Ramos (cell line): ENCODE data around the gene COPS2.
"Not testable (repeated sequence)": the region's sequence is repeated elsewhere in the genome, so short reads cannot be mapped to it uniquely, and the experiment has no call there.

Experiments used
- in situ Hi-C: fragments of 300-500 bp; cut with MboI; formaldehyde crosslinking; loops from one replicate; pipeline ENCODE4 v1.14.3; 2022; ENCODE audit warnings: low sequenced_read_pairs; ENCODE audit not compliant: unreplicated experiment

Gene COPS2

DNA sequence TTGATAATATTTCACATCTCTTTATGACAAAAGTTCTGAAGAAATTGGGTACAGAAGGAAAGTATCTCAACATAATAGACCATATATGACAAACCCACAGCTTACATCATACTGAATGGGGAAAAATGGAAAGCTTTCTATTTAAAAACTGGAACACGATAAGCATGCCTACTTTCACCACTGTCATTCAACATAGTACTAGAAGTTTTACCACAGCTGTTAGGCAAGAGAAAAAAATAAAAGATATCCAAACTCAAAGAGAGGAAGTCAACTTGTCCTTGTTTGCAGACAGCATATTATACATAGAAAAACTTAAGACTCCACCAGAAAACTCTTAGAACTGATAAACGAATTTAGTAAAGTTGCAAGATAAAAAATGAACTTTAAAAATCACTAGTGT is 40.3 kb downstream of the COPS2 start:
- in situ Hi-C loops: no loop called here

DNA sequence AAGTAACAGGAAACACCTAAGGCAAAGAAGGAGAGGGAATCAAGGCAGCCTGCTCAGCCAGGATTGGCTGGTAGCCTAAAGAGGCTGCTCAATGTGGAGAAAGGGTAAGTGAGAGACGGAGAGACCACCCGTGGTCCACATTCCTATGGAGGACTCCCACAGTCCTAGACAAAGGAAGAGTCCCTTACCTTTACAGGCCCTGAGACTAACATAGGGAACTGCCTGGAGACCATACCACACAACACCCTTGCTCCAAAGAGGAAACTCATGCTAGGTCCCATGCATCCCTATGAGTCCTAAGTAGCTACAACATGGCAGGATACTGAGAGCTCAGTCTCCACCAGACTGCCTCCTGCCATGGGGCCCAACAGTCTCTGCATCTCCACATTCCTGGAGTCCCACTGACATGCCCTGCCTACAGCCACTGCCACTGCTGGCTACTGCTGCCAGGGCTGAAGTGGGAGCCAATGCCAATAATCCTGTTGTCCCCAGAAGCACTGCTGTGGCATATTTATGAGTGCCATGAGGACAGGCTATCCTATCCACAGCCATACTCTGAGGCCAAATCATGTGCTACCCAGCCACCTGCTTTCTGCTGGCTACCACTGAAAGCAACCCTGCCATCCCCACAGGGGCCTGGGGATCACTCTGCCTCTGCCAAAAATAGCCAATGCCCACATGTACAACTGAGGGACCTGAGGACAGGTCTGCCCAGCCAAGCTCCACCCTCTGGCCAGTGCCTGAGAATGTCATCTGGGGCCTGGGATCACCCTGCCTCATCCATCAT is 45.0 kb downstream of the COPS2 start:
- in situ Hi-C loops: no loop called here

DNA sequence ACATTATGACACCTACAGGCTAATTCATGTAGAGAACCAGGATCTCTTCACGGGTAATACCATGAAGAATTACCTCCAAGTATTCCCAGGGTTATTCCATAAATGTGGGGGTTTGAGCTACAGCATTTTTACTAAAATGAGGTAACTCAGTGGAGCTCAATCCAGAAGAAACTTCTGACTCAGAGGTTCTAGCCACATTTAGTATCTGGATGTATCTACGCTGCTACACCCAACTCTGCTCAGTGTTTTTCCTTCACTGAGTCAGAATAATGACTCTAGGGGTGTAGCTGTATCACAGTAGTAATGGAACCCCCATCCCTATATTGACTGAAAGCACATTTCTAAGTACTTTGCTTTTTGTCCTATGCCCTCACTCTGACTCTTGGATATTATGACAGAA is 52.4 kb downstream of the COPS2 start:
- in situ Hi-C loops: no loop called here

DNA sequence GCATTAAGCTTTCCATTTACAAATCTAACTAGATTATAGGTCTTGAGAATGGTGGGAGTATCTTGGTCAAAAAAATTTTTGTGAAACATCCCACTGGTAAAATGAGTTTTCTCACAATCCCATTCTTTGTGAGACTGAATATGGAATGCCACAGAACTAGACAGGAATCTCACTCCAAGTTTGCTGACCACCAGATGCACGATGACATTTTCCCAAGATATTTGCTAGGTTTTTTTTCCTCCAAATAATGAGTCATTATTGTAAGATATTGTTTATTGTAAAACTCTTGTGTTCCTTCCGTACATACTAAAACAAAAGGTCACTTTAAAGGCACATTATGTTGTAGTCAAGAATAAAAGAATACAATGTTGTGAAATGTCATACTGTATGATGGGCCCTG is 53.9 kb downstream of the COPS2 start:
- in situ Hi-C loops: no loop called here

DNA sequence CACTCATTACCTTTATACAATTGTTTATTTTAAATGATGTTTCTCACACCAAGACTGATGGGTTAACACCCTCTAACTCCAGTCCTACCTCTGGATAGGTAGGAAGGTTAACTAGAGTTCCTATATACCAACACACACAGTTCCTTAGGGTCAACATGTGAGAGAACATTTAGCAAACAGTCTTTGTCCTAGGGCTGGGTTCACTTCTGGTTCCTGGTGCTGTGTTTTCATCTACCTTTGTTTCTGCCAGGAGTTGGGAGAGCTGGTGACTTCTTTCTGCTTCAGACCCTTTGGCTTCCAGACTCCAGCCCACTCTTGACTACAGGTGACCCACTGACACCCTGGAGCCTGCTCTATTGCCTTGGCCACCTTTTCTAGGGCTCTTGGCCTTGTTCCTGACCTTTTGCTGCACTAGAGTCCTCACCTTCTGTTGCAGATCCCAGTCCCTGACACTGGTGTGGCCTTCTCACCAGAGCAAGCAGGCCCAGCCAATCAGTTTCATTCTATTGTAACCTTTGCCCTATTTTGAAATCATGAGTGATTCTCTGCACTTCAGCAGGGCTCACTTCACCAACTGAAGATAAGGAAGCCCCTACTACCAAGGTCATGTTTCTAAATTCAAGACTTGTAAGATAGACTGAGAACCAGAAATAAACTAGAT is 59.2 kb downstream of the COPS2 start:
- in situ Hi-C loops: no loop called here

DNA sequence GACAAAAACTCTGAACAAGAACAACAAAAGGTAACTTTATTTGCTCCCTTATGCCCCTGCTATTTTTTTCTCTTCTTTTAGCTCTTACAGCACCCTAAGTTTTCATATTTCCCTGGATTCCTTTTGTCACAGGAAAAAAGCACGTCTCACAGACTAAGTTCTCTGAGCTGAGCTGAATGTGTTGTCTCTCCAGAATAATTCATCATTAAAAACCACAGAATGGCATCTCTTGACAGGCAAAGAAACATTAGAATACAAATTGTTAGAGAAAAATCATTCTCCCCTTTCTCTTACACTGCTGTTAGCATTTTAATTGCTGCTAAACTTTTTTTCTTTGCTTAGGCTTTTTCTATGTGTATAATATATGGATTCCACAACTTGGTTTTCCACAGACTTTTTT is 60.5 kb downstream of the COPS2 start:
- in situ Hi-C loops: no loop called here

DNA sequence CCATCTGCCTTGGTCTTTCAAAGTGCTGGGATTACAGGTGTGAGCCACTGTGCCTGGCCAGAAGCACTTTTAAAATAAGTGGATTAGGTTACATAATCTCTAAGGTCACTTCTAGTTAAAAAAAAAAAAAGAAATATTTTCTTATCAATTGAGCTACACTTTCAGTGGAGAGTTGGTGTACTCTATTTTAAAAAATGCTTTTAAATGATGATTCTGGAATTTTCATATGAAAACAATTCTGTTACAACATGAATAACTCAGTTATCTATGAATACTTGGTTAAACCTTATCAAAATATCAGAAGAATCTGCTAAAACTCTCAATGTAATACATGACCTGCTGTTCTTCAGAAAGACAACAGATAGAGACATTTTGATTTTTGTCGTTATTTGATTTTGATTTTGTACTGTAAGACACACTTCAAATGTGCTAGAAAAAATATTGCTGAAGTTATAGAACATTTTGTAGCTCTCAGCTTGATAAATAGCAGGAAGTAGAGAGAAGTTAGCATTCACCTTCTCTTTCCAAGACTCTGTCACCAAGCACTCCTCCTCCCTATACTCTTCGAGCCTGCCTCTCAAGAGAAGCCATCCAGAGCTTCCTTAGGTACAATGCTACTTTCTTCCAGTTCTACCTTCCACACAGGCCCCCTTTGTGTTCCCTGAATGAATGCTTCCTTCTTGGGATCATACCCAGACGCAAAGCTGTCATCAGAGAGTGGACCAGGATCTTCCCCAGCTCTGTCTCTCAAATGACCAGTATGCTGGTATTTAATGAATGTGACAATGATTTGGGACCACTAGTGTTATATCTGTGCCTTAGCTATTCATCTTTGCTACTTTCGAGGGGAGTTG is 61.9 kb downstream of the COPS2 start:
- in situ Hi-C loops: no loop called here

DNA sequence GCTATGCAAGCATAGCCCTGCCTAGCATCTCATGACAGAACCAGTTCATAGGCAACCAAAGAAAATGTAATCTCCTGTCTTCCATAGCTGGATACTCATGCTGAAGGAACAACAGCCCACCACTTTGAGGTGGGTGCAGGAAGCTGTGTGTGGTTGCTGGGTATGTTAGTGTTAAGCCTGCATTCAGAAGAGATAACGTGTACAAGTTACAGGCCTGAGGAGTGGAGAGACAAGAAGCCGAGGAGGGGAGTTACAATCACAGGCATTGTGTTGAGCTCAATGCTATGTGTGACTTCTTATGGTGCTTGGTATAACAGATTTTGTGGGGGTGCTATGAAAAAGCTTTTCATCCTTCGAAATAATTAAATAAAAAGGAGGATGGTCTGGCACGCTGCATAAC is 66.4 kb downstream of the COPS2 start:
- in situ Hi-C loops: no loop called here

DNA sequence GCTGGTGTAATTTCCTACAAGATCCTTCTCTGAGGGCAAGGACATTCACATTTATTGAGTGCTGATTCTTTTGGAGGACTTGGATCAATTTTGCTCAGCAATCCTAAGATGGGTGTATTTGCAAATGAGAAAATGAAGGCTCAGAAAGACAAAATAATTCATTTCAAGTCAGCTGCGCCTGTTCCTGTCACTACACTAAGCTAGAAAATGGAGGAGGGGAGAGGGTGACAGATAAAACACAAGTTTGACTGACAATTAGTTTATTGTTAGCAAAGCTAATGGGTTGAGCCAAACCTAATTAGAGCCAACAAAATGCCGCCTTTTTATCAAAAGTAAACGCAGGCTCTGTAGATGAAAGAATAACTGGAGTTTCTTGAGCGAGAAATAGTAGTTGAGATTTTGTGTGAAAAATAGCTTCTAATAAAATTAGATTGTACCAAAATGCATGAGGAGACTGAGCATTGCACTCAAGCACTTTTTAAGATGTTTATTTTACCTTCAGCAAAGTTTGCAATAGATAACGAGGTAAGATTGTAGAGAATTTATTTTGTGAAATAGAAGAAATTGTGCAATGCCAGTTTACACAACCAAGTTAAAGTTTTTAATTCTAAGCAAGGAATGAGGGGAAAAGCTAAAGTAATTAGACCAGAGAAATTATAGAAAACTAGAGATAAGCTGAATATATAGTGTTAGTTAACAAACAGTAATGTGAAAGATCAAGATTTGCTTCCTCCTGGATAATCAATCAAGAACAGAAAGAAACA is 69.5 kb downstream of the COPS2 start:
- in situ Hi-C loops: no loop called here

DNA sequence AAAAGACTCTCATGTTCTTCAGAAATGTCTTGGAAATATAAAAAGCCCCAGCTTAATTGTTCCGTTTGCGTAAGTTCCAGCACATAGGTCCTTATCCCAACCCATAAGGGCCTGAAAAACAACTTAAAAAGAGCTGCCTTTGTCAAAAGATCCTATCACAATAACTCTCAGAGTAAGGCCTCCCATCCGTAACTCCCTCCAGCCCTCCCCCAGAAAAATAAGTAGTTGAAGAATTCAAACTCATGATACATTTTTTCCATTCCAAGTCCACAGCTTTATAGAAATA is 71.2 kb downstream of the COPS2 start:
- in situ Hi-C loops: no loop called here

DNA sequence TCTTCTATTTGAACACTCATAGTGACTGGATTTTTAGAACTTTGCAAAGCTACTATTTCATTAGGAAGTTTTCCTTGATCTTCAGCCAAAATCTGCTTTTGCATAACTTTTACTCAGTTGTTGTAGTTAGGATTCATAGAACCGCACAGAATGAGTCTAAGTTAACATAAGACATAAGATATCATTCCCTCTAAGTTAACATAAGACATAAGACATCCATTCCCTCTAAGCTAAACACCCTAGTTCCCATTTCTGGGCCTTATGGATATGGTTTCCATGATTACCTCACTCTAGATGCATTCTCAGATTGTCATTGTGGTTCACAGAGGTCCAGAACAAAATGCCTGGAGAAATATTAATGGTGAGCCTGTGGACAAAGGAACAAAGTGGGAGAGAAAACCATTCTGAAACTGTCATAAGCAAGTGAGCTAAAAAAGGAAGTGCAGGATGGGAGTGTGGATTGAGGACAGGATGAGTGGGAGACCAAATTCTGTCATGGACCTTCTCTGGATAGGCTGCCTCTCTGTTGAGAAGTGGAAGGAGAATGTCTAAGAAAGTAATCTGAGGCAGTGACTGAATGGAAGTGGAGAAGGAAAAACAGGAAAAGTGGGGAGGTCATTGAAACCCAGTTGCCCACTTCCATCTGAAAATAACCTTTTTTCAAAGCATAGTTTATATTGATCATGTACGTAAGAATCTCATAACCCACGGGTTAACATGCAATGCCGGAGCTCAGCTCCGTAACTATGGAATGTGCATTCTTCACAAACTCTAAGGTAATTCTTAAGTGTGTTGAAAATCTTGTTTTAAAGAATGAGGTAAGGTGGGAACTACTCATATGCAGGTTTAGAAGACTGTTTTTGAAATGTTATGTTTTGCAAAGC is 71.8 kb downstream of the COPS2 start:
- in situ Hi-C loops: no loop called here

DNA sequence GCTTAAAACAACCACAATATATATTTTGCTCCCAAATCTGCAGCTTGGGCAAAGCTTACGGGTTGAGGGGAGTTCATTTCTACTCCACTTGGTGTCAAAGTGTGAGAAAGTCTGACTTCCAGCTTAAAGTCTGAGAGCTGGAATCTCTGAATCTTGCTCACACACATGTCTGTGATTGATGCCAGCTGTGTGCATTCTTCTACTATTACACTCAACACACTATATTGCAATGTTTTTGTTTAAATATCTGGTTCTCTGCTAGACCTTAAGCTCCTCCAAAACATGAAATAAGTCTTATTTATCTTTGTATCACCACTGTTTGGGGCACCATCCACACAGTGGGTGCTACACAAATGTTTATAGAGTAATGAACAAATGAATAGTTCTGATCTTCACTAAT is 72.4 kb downstream of the COPS2 start:
- in situ Hi-C loops: no loop called here

DNA sequence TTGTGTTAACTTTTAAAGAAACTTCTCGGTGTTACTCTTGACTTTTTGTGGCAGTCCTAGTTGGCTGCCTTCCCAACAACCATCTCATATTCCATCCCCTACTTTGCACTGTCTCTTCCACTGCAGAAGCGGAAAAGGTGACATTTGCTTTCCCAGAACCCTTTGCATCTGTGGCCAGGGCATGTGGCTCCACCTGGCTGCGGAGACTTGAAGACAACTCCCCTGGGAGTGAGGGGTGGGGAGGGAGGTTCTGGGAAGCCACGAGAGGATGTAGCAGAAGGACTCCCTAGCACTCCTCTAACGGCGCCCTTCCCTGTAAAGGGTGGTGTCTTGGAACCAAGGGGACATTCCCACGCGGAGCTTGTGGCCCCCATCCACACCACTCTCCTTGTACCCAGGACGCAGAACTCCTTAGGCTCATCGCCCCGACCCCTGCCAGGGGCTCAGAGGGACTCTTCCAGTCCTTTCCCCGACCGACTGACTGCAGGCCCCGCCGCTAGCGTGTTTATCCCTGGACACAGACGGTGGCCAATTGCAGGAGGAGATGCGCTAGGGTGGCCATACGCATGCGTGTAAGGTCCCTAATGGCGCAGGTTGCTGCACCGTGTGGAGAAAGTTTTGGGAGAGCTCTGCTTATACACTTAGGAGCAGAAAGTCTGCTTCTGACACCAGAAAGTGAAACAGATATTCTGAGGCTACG is 75.9 kb downstream of the COPS2 start:
- in situ Hi-C loops: no loop called here

DNA sequence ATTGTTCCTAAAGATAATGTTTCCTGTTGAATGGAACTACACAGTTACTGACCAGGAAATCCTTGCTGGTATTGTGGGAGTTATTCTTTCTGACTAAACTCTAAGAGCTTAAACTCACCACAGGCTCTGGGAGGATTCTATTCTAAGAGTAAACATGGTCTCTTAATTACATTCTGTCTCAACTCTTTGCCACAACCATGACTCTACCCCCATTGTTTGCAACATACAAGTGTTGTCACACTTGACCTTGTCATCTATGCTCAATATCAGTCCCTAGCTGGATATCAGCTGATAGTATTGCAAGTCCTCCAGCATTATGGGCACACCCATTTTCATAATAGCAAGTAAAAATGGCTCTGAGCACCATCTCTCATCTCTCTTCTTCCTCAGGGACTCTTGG is 79.5 kb downstream of the COPS2 start:
- in situ Hi-C loops: no loop called here

DNA sequence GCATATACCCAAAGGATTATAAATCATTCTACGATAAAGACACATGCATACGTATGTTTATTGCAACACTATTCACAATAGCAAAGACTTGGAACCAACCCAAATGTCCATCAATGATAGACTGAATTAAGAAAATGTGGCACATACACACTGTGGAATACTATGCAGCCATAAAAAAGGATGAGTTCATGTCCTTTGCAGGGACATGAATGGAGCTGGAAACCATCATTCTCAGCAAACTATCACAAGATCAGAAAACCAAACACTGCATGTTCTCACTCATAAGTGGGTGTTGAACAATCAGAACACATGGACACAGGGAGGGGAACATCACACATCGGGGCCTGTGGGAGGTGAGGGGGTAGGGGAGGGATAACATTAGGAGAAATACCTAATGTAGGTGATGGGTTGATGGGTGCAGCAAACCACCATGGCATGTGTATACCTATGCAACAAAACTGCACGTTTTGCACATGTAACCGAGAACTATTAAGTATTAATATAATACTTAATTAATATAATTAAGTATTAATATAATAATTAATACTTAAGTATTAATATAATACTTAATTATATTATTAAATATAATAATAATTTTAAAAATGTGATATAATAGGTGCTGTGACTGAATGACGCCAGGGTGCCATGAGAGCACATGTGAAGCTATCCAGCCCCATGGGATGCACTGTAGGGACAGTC is 80.7 kb downstream of the COPS2 start:
- in situ Hi-C loops: not testable (repeated sequence)
